Cardiac muscle cell (in vitro differentiated cells and primary cell): ENCODE data around the gene PCDHB12. TPM values are rescaled to one million over a fixed set of nuclear protein-coding genes. Genes with fewer than 3 reads are reported as not detected.

Source experiments
- DNase-seq, 2 donors: peaks; one replicate each; pipeline versions ENCODE4 v3.0.0 to v3.0.0-alpha.2; 2010 to 2017; ENCODE audit warnings: low read depth in 1 of 2, low spot score in 1 of 2
- H3K27ac ChIP-seq: fragments of 200-600 bp; sonication (generic); 2 replicates; pipeline ENCODE4 v1.5.1; 2016
- H3K27me3 ChIP-seq: fragments of 200-600 bp; sonication (generic); 2 replicates; pipeline ENCODE4 v1.6.0; 2016; ENCODE audit warnings: control low read depth
- H3K36me3 ChIP-seq: fragments of 200-600 bp; sonication (generic); 2 replicates; pipeline ENCODE4 v1.5.1; 2016; ENCODE audit warnings: control low read depth
- H3K4me1 ChIP-seq: fragments of 200-600 bp; sonication (generic); 2 replicates; pipeline ENCODE4 v1.8.1; 2017; ENCODE audit warnings: low read depth, mild to moderate bottlenecking, mixed run types
- H3K4me3 ChIP-seq: fragments of 200-600 bp; sonication (generic); 2 replicates; pipeline ENCODE4 v1.5.1; 2016; ENCODE audit warnings: mild to moderate bottlenecking
- H3K9me3 ChIP-seq: fragments of 200-600 bp; sonication (generic); 2 replicates; pipeline ENCODE4 v1.5.1; 2017; ENCODE audit warnings: low read depth, mild to moderate bottlenecking, control low read depth
- polyA plus RNA-seq: library from polyadenylated mRNA; unstranded; fragments of >200 nt; fragmentation: Nextera tagmentation; extraction: Ambion mirVana; gene quantifications from 2 replicates; pipeline ENCODE4 v1.2.1, GENCODE V29; 2016
- total RNA-seq: library from RNA; depleted of rRNA; stranded (reverse); fragments of >200 nt; gene quantifications from 2 replicates; pipeline ENCODE4 v1.2.3, GENCODE V29; 2016
- TF ChIP-seq, protein P1 (sequence below): IDR thresholded peaks from 2 replicates; pipeline ENCODE4 v1.5.1; 2012; ENCODE audit warnings: low read depth, mild to moderate bottlenecking, low read length

The PCDHB12 gene
- total and polyA plus RNA-seq, 2 experiments from 2014 or later, result 2.1 to 17.7 TPM

- peaks cover 10% of the 10 kb centered on the region for H3K9me3 ChIP-seq
- H3K4me3 ChIP-seq, result no peak overlapping the region
- peak; percentile 3 for DNase-seq
- H3K36me3 ChIP-seq, result no peaks in the 10 kb centered on the region
- TF ChIP-seq, protein P1, sequence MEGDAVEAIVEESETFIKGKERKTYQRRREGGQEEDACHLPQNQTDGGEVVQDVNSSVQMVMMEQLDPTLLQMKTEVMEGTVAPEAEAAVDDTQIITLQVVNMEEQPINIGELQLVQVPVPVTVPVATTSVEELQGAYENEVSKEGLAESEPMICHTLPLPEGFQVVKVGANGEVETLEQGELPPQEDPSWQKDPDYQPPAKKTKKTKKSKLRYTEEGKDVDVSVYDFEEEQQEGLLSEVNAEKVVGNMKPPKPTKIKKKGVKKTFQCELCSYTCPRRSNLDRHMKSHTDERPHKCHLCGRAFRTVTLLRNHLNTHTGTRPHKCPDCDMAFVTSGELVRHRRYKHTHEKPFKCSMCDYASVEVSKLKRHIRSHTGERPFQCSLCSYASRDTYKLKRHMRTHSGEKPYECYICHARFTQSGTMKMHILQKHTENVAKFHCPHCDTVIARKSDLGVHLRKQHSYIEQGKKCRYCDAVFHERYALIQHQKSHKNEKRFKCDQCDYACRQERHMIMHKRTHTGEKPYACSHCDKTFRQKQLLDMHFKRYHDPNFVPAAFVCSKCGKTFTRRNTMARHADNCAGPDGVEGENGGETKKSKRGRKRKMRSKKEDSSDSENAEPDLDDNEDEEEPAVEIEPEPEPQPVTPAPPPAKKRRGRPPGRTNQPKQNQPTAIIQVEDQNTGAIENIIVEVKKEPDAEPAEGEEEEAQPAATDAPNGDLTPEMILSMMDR, result no peak
- no peak overlapping the region for H3K27ac ChIP-seq
- no peaks in the 10 kb centered on the region for H3K27me3 ChIP-seq
- H3K4me1 ChIP-seq, result no peaks in the 10 kb centered on the region
These were observed 52.1 kb downstream of the PCDHB12 start for GRCh38 chr5:141260458-141261237.

DNA sequence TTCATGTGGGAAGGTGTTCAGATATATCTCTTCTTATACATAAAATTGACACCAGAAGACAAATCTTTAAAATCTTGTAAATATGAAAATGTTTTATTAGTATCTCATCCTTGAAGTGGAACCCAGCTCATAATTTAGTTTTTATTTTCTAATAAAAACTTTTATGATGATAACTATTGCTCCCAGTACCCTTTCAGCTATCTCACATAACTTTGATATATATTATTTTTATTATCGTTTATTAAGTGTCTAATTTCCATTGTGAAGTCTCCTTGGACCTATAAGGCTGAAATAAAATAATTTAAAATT lies 52.7 kb downstream of the PCDHB12 start:
- H3K9me3 ChIP-seq, result peaks cover 10% of the 10 kb centered on the region
- H3K27me3 ChIP-seq, result no peaks in the 10 kb centered on the region
- TF ChIP-seq, protein P1, result no peak
- H3K27ac ChIP-seq, result no peak overlapping the region
- no peaks in the 10 kb centered on the region for H3K4me1 ChIP-seq
- no peak overlapping the region for H3K4me3 ChIP-seq
- no peak for DNase-seq
- H3K36me3 ChIP-seq, result no peaks in the 10 kb centered on the region

Other genes with a start within 250 kb of the PCDHB12 start
Only the 30 nearest of the 37 such genes appear.
- gene PCDHB1, start 157.3 kb upstream of the PCDHB12 start, total RNA-seq, result 0.03 and 0.07 TPM in 2 replicates
- not detected in 2 replicates for gene PCDHB1, start 157.3 kb upstream of the PCDHB12 start, polyA plus RNA-seq
- gene PCDHB2, start 114.1 kb upstream of the PCDHB12 start, total RNA-seq, result 43.9 and 51.5 TPM in 2 replicates
- 25.0 and 31.2 TPM in 2 replicates for gene PCDHB2, start 114.1 kb upstream of the PCDHB12 start, polyA plus RNA-seq
- 5.6 and 8.9 TPM in 2 replicates for gene PCDHB3, start 108.2 kb upstream of the PCDHB12 start, total RNA-seq
- 0.34 and 1.2 TPM in 2 replicates for gene PCDHB3, start 108.2 kb upstream of the PCDHB12 start, polyA plus RNA-seq
- 2.6 and 5.2 TPM in 2 replicates for gene PCDHB4, start 86.9 kb upstream of the PCDHB12 start, total RNA-seq
- gene PCDHB4, start 86.9 kb upstream of the PCDHB12 start, polyA plus RNA-seq, result 0.75 and 2.4 TPM in 2 replicates
- gene PCDHB5, start 73.5 kb upstream of the PCDHB12 start, total RNA-seq, result 27.5 and 72.8 TPM in 2 replicates
- gene PCDHB5, start 73.5 kb upstream of the PCDHB12 start, polyA plus RNA-seq, result 10.1 and 30.0 TPM in 2 replicates
- gene PCDHB6, start 58.7 kb upstream of the PCDHB12 start, total RNA-seq, result 1.7 and 2.1 TPM in 2 replicates
- 0.26 and 0.37 TPM in 2 replicates for gene PCDHB6, start 58.7 kb upstream of the PCDHB12 start, polyA plus RNA-seq
- gene PCDHB7, start 36.1 kb upstream of the PCDHB12 start, total RNA-seq, result 1.1 and 2.3 TPM in 2 replicates
- gene PCDHB7, start 36.1 kb upstream of the PCDHB12 start, polyA plus RNA-seq, result 0.40 and 1.0 TPM in 2 replicates
- 17.2 and 20.8 TPM in 2 replicates for gene PCDHB8, start 30.9 kb upstream of the PCDHB12 start, total RNA-seq
- 6.2 and 8.7 TPM in 2 replicates for gene PCDHB8, start 30.9 kb upstream of the PCDHB12 start, polyA plus RNA-seq
- 4.8 and 6.3 TPM in 2 replicates for gene PCDHB16, start 26.3 kb upstream of the PCDHB12 start, total RNA-seq
- 1.6 and 2.7 TPM in 2 replicates for gene PCDHB16, start 26.3 kb upstream of the PCDHB12 start, polyA plus RNA-seq
- gene PCDHB9, start 21.6 kb upstream of the PCDHB12 start, total RNA-seq, result 7.4 and 7.9 TPM in 2 replicates
- gene PCDHB9, start 21.6 kb upstream of the PCDHB12 start, polyA plus RNA-seq, result 2.5 and 2.9 TPM in 2 replicates
- gene PCDHB10, start 16.4 kb upstream of the PCDHB12 start, total RNA-seq, result 8.8 and 10.9 TPM in 2 replicates
- gene PCDHB10, start 16.4 kb upstream of the PCDHB12 start, polyA plus RNA-seq, result 7.8 and 9.0 TPM in 2 replicates
- 4.7 and 8.6 TPM in 2 replicates for gene PCDHB11, start 9.1 kb upstream of the PCDHB12 start, total RNA-seq
- 2.4 and 3.1 TPM in 2 replicates for gene PCDHB11, start 9.1 kb upstream of the PCDHB12 start, polyA plus RNA-seq
- 7.8 and 8.4 TPM in 2 replicates for gene PCDHB13, start 5.2 kb downstream of the PCDHB12 start, total RNA-seq
- 1.3 and 3.1 TPM in 2 replicates for gene PCDHB13, start 5.2 kb downstream of the PCDHB12 start, polyA plus RNA-seq
- gene PCDHB14, start 14.6 kb downstream of the PCDHB12 start, total RNA-seq, result 17.3 and 21.2 TPM in 2 replicates
- 8.1 and 11.8 TPM in 2 replicates for gene PCDHB14, start 14.6 kb downstream of the PCDHB12 start, polyA plus RNA-seq
- gene PCDHB15, start 36.7 kb downstream of the PCDHB12 start, total RNA-seq, result 21.3 and 32.4 TPM in 2 replicates
- gene PCDHB15, start 36.7 kb downstream of the PCDHB12 start, polyA plus RNA-seq, result 13.3 and 19.3 TPM in 2 replicates
- 0.42 TPM in 1 of 2 replicates, not detected in the other for gene SLC25A2, start 95.3 kb downstream of the PCDHB12 start, total RNA-seq
- not detected in 2 replicates for gene SLC25A2, start 95.3 kb downstream of the PCDHB12 start, polyA plus RNA-seq
- gene TAF7, start 112.1 kb downstream of the PCDHB12 start, total RNA-seq, result 93.8 and 124 TPM in 2 replicates
- 165 and 215 TPM in 2 replicates for gene TAF7, start 112.1 kb downstream of the PCDHB12 start, polyA plus RNA-seq
- gene PCDHGA1, start 121.8 kb downstream of the PCDHB12 start, total RNA-seq, result 1.7 and 2.3 TPM in 2 replicates
- gene PCDHGA1, start 121.8 kb downstream of the PCDHB12 start, polyA plus RNA-seq, result 0.40 and 1.2 TPM in 2 replicates
- 0.95 and 1.8 TPM in 2 replicates for gene PCDHGA2, start 130.0 kb downstream of the PCDHB12 start, total RNA-seq
- gene PCDHGA2, start 130.0 kb downstream of the PCDHB12 start, polyA plus RNA-seq, result 0.18 and 1.1 TPM in 2 replicates
- 1.5 and 3.2 TPM in 2 replicates for gene PCDHGA3, start 135.1 kb downstream of the PCDHB12 start, total RNA-seq
- gene PCDHGA3, start 135.1 kb downstream of the PCDHB12 start, polyA plus RNA-seq, result 1.4 and 2.2 TPM in 2 replicates
- gene PCDHGB1, start 141.4 kb downstream of the PCDHB12 start, total RNA-seq, result 1.8 and 3.7 TPM in 2 replicates
- gene PCDHGB1, start 141.4 kb downstream of the PCDHB12 start, polyA plus RNA-seq, result 0.32 and 0.46 TPM in 2 replicates
- gene PCDHGA4, start 146.3 kb downstream of the PCDHB12 start, total RNA-seq, result 1.5 and 1.8 TPM in 2 replicates
- 0.20 and 0.32 TPM in 2 replicates for gene PCDHGA4, start 146.3 kb downstream of the PCDHB12 start, polyA plus RNA-seq
- 2.7 and 3.0 TPM in 2 replicates for gene PCDHGB2, start 151.3 kb downstream of the PCDHB12 start, total RNA-seq
- 1.0 and 2.8 TPM in 2 replicates for gene PCDHGB2, start 151.3 kb downstream of the PCDHB12 start, polyA plus RNA-seq
- gene PCDHGA5, start 155.4 kb downstream of the PCDHB12 start, total RNA-seq, result 1.1 and 1.2 TPM in 2 replicates
- 0.09 TPM in 1 of 2 replicates, not detected in the other for gene PCDHGA5, start 155.4 kb downstream of the PCDHB12 start, polyA plus RNA-seq
- gene PCDHGB3, start 161.5 kb downstream of the PCDHB12 start, total RNA-seq, result 0.71 and 1.2 TPM in 2 replicates
- 0.27 TPM in 1 of 2 replicates, not detected in the other for gene PCDHGB3, start 161.5 kb downstream of the PCDHB12 start, polyA plus RNA-seq
- gene PCDHGA6, start 165.2 kb downstream of the PCDHB12 start, total RNA-seq, result 0.66 and 0.88 TPM in 2 replicates
- not detected in 2 replicates for gene PCDHGA6, start 165.2 kb downstream of the PCDHB12 start, polyA plus RNA-seq
- gene PCDHGA7, start 174.0 kb downstream of the PCDHB12 start, total RNA-seq, result 1.0 and 1.2 TPM in 2 replicates
- gene PCDHGA7, start 174.0 kb downstream of the PCDHB12 start, polyA plus RNA-seq, result 0.20 TPM in 1 of 2 replicates, not detected in the other
- gene PCDHGB4, start 179.0 kb downstream of the PCDHB12 start, total RNA-seq, result 17.4 and 23.5 TPM in 2 replicates
- 9.9 and 12.5 TPM in 2 replicates for gene PCDHGB4, start 179.0 kb downstream of the PCDHB12 start, polyA plus RNA-seq
- 2.3 and 2.5 TPM in 2 replicates for gene PCDHGA8, start 183.9 kb downstream of the PCDHB12 start, total RNA-seq
- gene PCDHGA8, start 183.9 kb downstream of the PCDHB12 start, polyA plus RNA-seq, result 0.37 and 1.0 TPM in 2 replicates
- gene PCDHGB5, start 189.2 kb downstream of the PCDHB12 start, total RNA-seq, result 1.2 and 2.6 TPM in 2 replicates
- gene PCDHGB5, start 189.2 kb downstream of the PCDHB12 start, polyA plus RNA-seq, result 0.66 TPM in 1 of 2 replicates, not detected in the other